ENCODE results near the gene MUSTN1. TPM values are rescaled to one million over a fixed set of nuclear protein-coding genes. Genes with fewer than 3 reads are reported as not detected.

The MUSTN1 gene
- total RNA-seq, 1 donor: not detected

- TF ChIP-seq CTCF (IDR thresholded peaks at IDR 0.05; ENCODE audit: insufficient read depth, low read length): no peak
- no peak within 1 kb of the TSS for H3K4me3 ChIP-seq (ENCODE audit: low read depth, low read length)
- DNase-seq (ENCODE audit: low read depth): no peak
These were observed 40.2 kb downstream of the MUSTN1 start, which contains the start of gene ITIH3 for GRCh38 chr3:52794612-52795099. Gene ITIH3, plus strand, starts transcription at chr3:52794796. Its CDS starts 8 bp downstream, at chr3:52794804.

- H3K4me3 ChIP-seq (ENCODE audit: low read depth, low read length): no peak overlapping the region
- no peak for TF ChIP-seq CTCF (IDR thresholded peaks at IDR 0.05; ENCODE audit: insufficient read depth, low read length)
- DNase-seq (ENCODE audit: low read depth): no peak
These were observed 40.9 kb downstream of the MUSTN1 start for GRCh38 chr3:52793702-52794611.

- no peak overlapping the region for H3K4me3 ChIP-seq (ENCODE audit: low read depth, low read length)
- no peak for TF ChIP-seq CTCF (IDR thresholded peaks at IDR 0.05; ENCODE audit: insufficient read depth, low read length)
- DNase-seq (ENCODE audit: low read depth): peak; percentile 46
These were observed 41.7 kb downstream of the MUSTN1 start for GRCh38 chr3:52792961-52793695.

- H3K4me3 ChIP-seq (ENCODE audit: low read depth, low read length): no peak overlapping the region
- DNase-seq (ENCODE audit: low read depth): no peak
- no peak for TF ChIP-seq CTCF (IDR thresholded peaks at IDR 0.05; ENCODE audit: insufficient read depth, low read length)
These were observed 42.4 kb downstream of the MUSTN1 start for GRCh38 chr3:52792413-52792812.

- no peak for TF ChIP-seq CTCF (IDR thresholded peaks at IDR 0.05; ENCODE audit: insufficient read depth, low read length)
- no peak overlapping the region for H3K4me3 ChIP-seq (ENCODE audit: low read depth, low read length)
- DNase-seq (ENCODE audit: low read depth): no peak
These were observed 42.9 kb downstream of the MUSTN1 start for GRCh38 chr3:52791928-52792327.

- DNase-seq (ENCODE audit: low read depth): no peak
- no peak overlapping the region for H3K4me3 ChIP-seq (ENCODE audit: low read depth, low read length)
- no peak for TF ChIP-seq CTCF (IDR thresholded peaks at IDR 0.05; ENCODE audit: insufficient read depth, low read length)
These were observed 43.5 kb downstream of the MUSTN1 start for GRCh38 chr3:52791366-52791765.
